ENCODE results near the gene METTL25.

DNA sequence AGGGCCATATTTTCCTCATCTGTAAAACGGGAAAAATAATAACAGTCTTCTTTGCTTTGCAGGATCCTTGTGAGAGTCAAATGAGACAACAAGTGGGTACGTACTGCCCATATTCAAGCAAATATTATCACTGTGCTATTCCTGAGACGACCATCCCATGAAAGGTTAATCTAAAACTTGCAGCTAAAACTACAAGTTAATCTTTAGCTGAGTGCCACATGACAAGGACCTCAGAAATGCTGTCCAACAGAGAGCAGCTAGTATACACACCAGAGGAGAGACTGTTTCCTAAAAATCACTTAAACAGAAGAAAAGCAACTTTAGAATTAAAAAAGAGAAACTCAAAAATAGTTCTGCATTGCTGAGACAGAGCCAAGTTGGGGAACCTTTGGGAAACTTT is 165.7 kb downstream of the METTL25 start:
- TF ChIP-seq, protein P1, sequence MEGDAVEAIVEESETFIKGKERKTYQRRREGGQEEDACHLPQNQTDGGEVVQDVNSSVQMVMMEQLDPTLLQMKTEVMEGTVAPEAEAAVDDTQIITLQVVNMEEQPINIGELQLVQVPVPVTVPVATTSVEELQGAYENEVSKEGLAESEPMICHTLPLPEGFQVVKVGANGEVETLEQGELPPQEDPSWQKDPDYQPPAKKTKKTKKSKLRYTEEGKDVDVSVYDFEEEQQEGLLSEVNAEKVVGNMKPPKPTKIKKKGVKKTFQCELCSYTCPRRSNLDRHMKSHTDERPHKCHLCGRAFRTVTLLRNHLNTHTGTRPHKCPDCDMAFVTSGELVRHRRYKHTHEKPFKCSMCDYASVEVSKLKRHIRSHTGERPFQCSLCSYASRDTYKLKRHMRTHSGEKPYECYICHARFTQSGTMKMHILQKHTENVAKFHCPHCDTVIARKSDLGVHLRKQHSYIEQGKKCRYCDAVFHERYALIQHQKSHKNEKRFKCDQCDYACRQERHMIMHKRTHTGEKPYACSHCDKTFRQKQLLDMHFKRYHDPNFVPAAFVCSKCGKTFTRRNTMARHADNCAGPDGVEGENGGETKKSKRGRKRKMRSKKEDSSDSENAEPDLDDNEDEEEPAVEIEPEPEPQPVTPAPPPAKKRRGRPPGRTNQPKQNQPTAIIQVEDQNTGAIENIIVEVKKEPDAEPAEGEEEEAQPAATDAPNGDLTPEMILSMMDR (IDR thresholded peaks at IDR 0.05; ENCODE audit: poor library complexity, severe bottlenecking) = no peak
- no peak for TF ChIP-seq POLR2AphosphoS5 (IDR thresholded peaks at IDR 0.05)

All from neural cell (in vitro differentiated cells).